WERI-Rb-1 (cell line): ENCODE results near the gene FTCD.
A peak's percentile ranks its signal among the peaks of the same experiment; 100 is the strongest.

Source experiments
- DNase-seq: peaks from one replicate; pipeline ENCODE4 v3.0.0-alpha.2; 2020
- H3K27ac ChIP-seq: fragments of 250-450 bp; sonication (Bioruptor Pico); 2 replicates; pipeline ENCODE4 v1.5.1; 2020; ENCODE audit warnings: mild to moderate bottlenecking, moderate library complexity
- H3K27me3 ChIP-seq: fragments of 250-450 bp; sonication (Bioruptor Pico); 2 replicates; pipeline ENCODE4 v1.5.1; 2021; ENCODE audit warnings: mild to moderate bottlenecking, low read depth, moderate library complexity; ENCODE audit not compliant: insufficient read depth, severe bottlenecking
- H3K36me3 ChIP-seq: fragments of 250-450 bp; sonication (Bioruptor Pico); 2 replicates; pipeline ENCODE4 v1.5.1; 2020; ENCODE audit warnings: mild to moderate bottlenecking, moderate library complexity
- H3K4me3 ChIP-seq: 2 replicates; pipeline ENCODE4 v1.5.1; 2011; ENCODE audit warnings: low read depth, mild to moderate bottlenecking, control low read depth, low read length
- H3K9me3 ChIP-seq: fragments of 250-450 bp; sonication (Bioruptor Pico); 2 replicates; pipeline ENCODE4 v1.5.1; 2021; ENCODE audit warnings: mild to moderate bottlenecking, moderate library complexity; ENCODE audit not compliant: severe bottlenecking
- TF ChIP-seq, protein P1 (sequence below): IDR thresholded peaks from 2 replicates; pipeline ENCODE4 v1.5.1; 2011; ENCODE audit warnings: low read depth, mild to moderate bottlenecking, control low read depth, inconsistent platforms, low read length

The FTCD gene

DNA sequence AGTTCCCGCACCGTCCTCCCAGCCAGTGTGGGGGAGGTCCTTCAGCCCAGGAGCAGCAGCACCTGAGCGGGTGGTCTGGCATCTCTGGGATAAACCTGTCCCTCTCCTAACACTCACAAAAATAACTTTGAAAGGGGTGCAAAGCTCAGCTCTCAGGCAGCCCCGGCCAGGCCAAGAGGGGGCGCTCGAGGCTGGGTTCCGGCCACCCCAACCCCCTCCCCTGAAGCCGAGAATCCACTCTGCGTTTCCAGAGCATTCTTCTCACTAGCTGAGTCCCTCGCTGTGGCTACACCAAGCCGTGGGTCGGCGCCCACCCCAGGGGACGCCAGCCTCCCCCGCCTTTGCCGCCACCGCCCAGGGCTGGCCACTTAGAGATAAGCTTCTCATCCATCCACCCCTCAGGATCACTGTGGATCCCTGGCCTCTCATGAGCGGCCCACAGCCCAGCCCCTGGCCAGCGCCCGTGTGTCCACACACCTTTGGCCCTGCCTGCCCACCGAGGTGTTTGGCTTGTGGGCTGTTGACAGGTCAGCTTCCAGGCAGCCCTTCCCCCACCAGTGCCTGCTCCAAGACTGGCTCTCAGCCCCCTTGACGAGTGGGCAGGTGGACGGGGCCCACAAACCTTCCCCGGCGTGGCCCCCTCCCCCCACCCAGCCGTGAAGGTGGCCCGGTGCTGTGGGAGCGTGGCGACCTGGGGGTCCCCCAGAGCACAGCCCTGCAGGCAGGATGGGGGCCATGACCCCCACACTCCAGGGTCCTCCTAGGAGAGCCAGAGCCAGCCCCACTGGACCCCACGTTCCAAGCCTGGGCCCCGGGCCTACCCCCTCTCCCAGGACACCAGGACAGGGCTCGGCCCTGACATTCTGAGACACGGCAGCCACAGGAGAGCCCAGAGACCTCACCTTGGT, 1.9 kb downstream of the FTCD start:
- DNase-seq: peak; percentile 85
- H3K27me3 ChIP-seq: no peaks in the 10 kb centered on the region

DNA sequence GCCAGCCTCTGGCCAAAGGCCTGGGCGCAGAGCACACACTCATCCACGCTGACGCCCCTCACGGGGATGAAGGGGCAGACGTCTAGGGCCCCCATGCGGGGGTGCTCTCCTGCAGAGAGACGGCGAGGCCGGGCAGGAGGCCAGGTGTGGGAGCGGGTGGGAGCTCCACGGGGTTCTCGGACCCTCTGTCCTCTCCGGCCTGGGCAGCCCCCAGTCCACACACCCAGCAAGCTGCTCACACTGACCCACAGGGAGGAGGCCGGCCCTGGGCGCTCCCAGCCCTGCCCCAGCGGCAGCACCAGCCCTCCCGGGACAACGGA, 2.5 kb downstream of the FTCD start:
- no peak overlapping the region for H3K4me3 ChIP-seq
- peak overlapping the region; percentile 77; the same call in 1 of the 2 replicates for H3K27ac ChIP-seq
- TF ChIP-seq, protein P1, sequence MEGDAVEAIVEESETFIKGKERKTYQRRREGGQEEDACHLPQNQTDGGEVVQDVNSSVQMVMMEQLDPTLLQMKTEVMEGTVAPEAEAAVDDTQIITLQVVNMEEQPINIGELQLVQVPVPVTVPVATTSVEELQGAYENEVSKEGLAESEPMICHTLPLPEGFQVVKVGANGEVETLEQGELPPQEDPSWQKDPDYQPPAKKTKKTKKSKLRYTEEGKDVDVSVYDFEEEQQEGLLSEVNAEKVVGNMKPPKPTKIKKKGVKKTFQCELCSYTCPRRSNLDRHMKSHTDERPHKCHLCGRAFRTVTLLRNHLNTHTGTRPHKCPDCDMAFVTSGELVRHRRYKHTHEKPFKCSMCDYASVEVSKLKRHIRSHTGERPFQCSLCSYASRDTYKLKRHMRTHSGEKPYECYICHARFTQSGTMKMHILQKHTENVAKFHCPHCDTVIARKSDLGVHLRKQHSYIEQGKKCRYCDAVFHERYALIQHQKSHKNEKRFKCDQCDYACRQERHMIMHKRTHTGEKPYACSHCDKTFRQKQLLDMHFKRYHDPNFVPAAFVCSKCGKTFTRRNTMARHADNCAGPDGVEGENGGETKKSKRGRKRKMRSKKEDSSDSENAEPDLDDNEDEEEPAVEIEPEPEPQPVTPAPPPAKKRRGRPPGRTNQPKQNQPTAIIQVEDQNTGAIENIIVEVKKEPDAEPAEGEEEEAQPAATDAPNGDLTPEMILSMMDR: no peak
- H3K9me3 ChIP-seq: no peaks in the 10 kb centered on the region
- no peaks in the 10 kb centered on the region for H3K27me3 ChIP-seq
- no peaks in the 10 kb centered on the region for H3K36me3 ChIP-seq
- no peak for DNase-seq

More for the DNA sequence above, 1.9 kb downstream of the FTCD start:
- H3K27ac ChIP-seq: peak overlapping the region; percentile 77
- TF ChIP-seq, protein P1: peak; percentile 95
- H3K9me3 ChIP-seq: no peaks in the 10 kb centered on the region
- no peak overlapping the region; the same call in 1 of the 2 replicates for H3K4me3 ChIP-seq
- no peaks in the 10 kb centered on the region for H3K36me3 ChIP-seq

DNA sequence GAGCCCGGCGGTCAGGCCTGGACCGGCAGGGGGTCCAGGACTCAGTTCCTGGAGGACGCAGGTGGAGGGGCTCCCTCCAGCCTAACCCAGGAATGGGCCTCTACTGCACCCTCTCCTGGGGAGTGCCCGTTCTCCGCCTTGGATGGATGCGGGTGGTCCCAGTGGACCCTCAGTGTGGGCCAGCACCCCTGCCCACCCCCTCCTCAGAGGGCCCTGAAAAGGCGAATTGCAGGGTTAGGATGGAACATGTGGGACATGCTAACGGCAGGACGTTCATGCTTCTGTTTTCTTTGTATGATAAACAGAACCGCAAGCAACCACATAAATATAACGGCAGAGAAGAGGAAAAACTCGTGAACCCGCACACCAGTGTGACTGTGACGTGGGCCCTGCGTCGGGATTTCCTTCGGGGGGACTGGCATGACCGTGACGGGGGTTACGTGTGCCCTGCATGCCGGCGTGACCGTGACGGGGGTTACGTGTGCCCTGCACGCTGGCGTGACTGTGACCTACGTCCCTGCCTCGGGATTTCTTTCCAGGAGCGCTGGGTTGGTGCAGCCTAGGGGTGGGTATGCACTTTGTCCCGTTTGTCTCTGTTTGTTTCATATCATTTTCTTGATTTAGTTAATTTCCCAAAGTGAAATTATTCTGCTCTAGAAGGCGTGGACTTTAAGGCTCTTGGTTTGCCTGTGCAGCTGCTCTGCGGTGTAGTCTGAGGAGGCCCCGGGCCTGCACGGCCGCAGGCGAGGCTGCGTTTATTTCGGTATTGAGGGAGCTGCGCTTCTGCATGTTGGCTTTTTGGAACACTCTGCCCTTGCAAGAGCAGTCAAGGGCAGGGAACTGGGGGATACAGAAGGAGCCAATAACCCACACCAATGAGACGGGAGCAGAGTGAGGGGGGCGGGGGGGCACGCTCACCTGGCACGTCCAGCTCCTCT, 3.1 kb downstream of the FTCD start:
- peak; percentile 6 for DNase-seq
- Histone ChIP-seq H3K36me3 (no peaks in the 10 kb centered on the region), H3K4me3 (no peak overlapping the region), H3K27ac (no peak overlapping the region), H3K9me3 (no peaks in the 10 kb centered on the region), H3K27me3 (no peaks in the 10 kb centered on the region)
- TF ChIP-seq, protein P1: no peak

DNA sequence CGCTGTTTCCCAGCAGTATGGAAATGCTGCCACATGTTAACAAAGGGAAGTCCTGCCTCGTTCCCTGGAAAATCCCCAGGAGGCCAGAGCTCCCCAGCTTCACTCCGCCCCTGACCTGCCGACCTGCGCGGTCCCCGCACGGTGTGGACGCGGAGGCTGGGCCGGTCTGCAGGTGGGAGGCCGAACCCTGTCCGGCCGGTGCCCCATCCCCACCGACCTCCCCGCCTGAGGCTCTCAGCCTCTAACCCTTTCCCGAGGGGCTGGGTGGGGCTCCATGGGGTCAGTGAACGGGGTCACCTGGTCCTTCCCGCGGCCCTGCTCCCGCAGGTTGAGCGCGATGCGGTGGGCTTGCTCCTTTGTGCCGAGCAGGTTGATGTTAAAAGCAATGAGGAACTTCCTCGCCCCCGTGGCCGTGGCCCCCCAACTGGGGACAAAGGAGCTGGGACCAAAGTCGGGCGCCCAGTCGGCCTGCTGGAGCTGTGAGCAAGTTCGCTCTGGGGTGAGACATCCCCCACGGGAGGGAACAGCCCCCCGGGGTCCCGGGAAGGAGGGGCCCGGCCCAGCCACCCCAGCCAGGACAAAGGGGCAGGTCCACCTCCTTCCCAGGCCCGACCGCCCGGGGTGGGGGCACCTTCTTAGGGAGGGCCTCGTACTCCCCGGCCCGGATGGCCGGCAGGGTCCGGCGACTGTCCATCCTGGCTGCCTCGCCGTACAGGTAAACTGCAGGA, 4.0 kb downstream of the FTCD start:
- TF ChIP-seq, protein P1: no peak
- H3K27me3 ChIP-seq: no peaks in the 10 kb centered on the region

DNA sequence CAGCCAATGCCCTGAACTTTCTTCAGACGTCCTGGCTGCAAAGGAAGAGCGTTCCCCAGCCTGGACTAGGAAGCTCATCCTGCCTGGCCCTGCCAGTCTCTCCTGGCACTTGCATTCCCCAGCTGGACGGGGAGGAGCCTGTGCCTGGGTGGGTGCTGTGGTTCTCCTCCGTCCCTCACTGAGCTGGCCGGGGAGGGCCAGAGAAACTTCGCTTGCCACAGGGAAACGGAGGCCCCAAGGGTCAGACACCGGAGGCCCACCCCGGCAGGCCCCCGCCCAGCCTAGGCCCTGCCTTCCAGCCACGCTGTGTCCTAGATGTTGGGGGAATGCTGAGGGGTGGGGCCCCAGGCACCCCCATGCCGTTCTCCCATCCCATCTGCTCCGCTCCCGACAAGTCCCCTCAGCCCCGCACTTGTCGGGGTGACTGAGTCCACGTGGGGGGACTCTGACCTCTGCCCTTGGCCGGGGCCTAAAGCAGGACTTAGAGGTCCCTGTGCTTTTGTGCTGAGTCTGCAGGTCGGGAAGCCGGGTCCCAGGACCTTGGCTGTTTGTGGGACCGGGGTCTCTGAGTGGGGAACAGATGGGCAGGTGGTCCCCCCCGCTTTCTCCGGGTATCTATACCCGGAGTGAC, 4.8 kb downstream of the FTCD start:
- no peaks in the 10 kb centered on the region for H3K36me3 ChIP-seq
- no peaks in the 10 kb centered on the region for H3K9me3 ChIP-seq
- TF ChIP-seq, protein P1: no peak
- no peaks in the 10 kb centered on the region for H3K27me3 ChIP-seq
- no peak overlapping the region for H3K4me3 ChIP-seq
- H3K27ac ChIP-seq: no peak overlapping the region
- DNase-seq: peak; percentile 5

More for the DNA sequence above, 4.0 kb downstream of the FTCD start:
- no peaks in the 10 kb centered on the region for H3K36me3 ChIP-seq
- no peak overlapping the region for H3K4me3 ChIP-seq
- peak; percentile 6 for DNase-seq
- H3K27ac ChIP-seq: no peak overlapping the region
- H3K9me3 ChIP-seq: no peaks in the 10 kb centered on the region
